RWPE2 (cell line): ENCODE results near the gene ARID4B.

Source experiments
- ATAC-seq: fragments of 200-7000 bp; cut with Tn5 transposase; 3 replicates; pipeline ENCODE4 v1.9.1; 2021; ENCODE audit warnings: low read depth
- DNase-seq: peaks from one replicate; pipeline ENCODE4 v3.0.0-alpha.2; 2020; ENCODE audit warnings: low spot score
- H3K27ac ChIP-seq: fragments of 450-650 bp; 2 replicates; pipeline ENCODE4 v1.5.1; 2017; ENCODE audit warnings: mild to moderate bottlenecking; ENCODE audit not compliant: poor library complexity, severe bottlenecking
- H3K27me3 ChIP-seq: fragments of 250-450 bp; sonication (Bioruptor Pico); 2 replicates; pipeline ENCODE4 v1.5.1; 2021; ENCODE audit warnings: mild to moderate bottlenecking, moderate library complexity; ENCODE audit not compliant: insufficient read depth, poor library complexity, severe bottlenecking
- H3K36me3 ChIP-seq: fragments of 250-450 bp; sonication (Bioruptor Pico); 2 replicates; pipeline ENCODE4 v1.5.1; 2020; ENCODE audit warnings: low read depth, mild to moderate bottlenecking, moderate library complexity
- H3K4me1 ChIP-seq: fragments of 250-450 bp; sonication (Bioruptor Pico); 2 replicates; pipeline ENCODE4 v1.5.1; 2021; ENCODE audit warnings: mild to moderate bottlenecking, moderate library complexity; ENCODE audit not compliant: insufficient read depth, poor library complexity, severe bottlenecking
- H3K4me3 ChIP-seq: fragments of 250-450 bp; sonication (Bioruptor Pico); 2 replicates; pipeline ENCODE4 v1.5.1; 2021; ENCODE audit warnings: mild to moderate bottlenecking, moderate library complexity; ENCODE audit not compliant: severe bottlenecking
- H3K9me3 ChIP-seq: fragments of 250-450 bp; sonication (Bioruptor Pico); 2 replicates; pipeline ENCODE4 v1.5.1; 2021; ENCODE audit warnings: mild to moderate bottlenecking, moderate library complexity; ENCODE audit not compliant: severe bottlenecking
- CTCF ChIP-seq: fragments of 450-650 bp; IDR thresholded peaks from one replicate; pipeline ENCODE4 v1.5.1; 2017; ENCODE audit warnings: mild to moderate bottlenecking, moderate library complexity; ENCODE audit not compliant: poor library complexity, severe bottlenecking

The ARID4B gene

GRCh38 chr1:235325139-235325538, 2.8 kb downstream of the ARID4B start:
- Histone ChIP-seq H3K27ac (no peak overlapping the region), H3K4me3 (peak overlapping the region; percentile 96), H3K4me1 (peaks cover 18% of the 10 kb centered on the region), H3K27me3 (no peaks in the 10 kb centered on the region), H3K9me3 (no peaks in the 10 kb centered on the region), H3K36me3 (peaks cover 3% of the 10 kb centered on the region)
- ATAC-seq (no peak), DNase-seq (no peak)
- TF ChIP-seq CTCF: no peak

- DNase-seq: no peak
- no peak for TF ChIP-seq CTCF
- Histone ChIP-seq H3K4me3 (no peak overlapping the region), H3K9me3 (no peaks in the 10 kb centered on the region), H3K27ac (no peak overlapping the region), H3K27me3 (no peaks in the 10 kb centered on the region), H3K4me1 (peaks cover 17% of the 10 kb centered on the region), H3K36me3 (peaks cover 3% of the 10 kb centered on the region)
- ATAC-seq: no peak
Measured at GRCh38 chr1:235324296-235324695, 3.7 kb downstream of the ARID4B start.

- Histone ChIP-seq H3K27ac (no peak overlapping the region), H3K4me3 (no peak overlapping the region), H3K27me3 (no peaks in the 10 kb centered on the region), H3K36me3 (no peaks in the 10 kb centered on the region; the same call in 1 of the 2 replicates), H3K4me1 (peaks cover 10% of the 10 kb centered on the region), H3K9me3 (no peaks in the 10 kb centered on the region)
- DNase-seq (no peak), ATAC-seq (no peak)
- TF ChIP-seq CTCF: no peak
Measured at GRCh38 chr1:235320521-235321179, 7.3 kb downstream of the ARID4B start.

GRCh38 chr1:235319255-235319654, 8.7 kb downstream of the ARID4B start:
- Histone ChIP-seq H3K36me3 (no peaks in the 10 kb centered on the region; the same call in 1 of the 2 replicates), H3K27me3 (no peaks in the 10 kb centered on the region), H3K4me3 (no peak overlapping the region), H3K27ac (no peak overlapping the region), H3K9me3 (no peaks in the 10 kb centered on the region), H3K4me1 (peaks cover 5% of the 10 kb centered on the region)
- DNase-seq (no peak), ATAC-seq (no peak)
- no peak for TF ChIP-seq CTCF

- H3K4me1 ChIP-seq: peaks cover 18% of the 10 kb centered on the region
- TF ChIP-seq CTCF: no peak
- no peaks in the 10 kb centered on the region for H3K9me3 ChIP-seq
- no peak overlapping the region for H3K27ac ChIP-seq
- no peak overlapping the region for H3K4me3 ChIP-seq
- DNase-seq: no peak
- H3K27me3 ChIP-seq: no peaks in the 10 kb centered on the region
- no peak for ATAC-seq
- H3K36me3 ChIP-seq: no peaks in the 10 kb centered on the region
Measured at GRCh38 chr1:235317168-235317567, 10.8 kb downstream of the ARID4B start.
